Muscle of leg (tissue), 11 donors: ENCODE results near the gene FGF14. TPM values are rescaled to one million over a fixed set of nuclear protein-coding genes. Genes with fewer than 3 reads are reported as not detected.

Experiments used
- DNase-seq: peaks from one replicate; pipeline ENCODE4 v3.0.0; 2013
- H3K27ac ChIP-seq: one replicate; pipeline ENCODE4 v1.5.1; 2013; ENCODE audit warnings: mild to moderate bottlenecking, low read length, control low read depth
- H3K27me3 ChIP-seq: one replicate; pipeline ENCODE4 v1.6.1; 2013; ENCODE audit warnings: low read length; ENCODE audit not compliant: control insufficient read depth, insufficient read depth
- H3K36me3 ChIP-seq: one replicate; pipeline ENCODE4 v1.6.1; 2013; ENCODE audit warnings: low read length; ENCODE audit not compliant: control insufficient read depth, insufficient read depth
- H3K4me1 ChIP-seq: one replicate; pipeline ENCODE4 v1.6.1; 2013; ENCODE audit warnings: low read length; ENCODE audit not compliant: control insufficient read depth, insufficient read depth
- H3K4me3 ChIP-seq: one replicate; pipeline ENCODE4 v1.5.1; 2013; ENCODE audit warnings: low read length, control low read depth
- H3K9me3 ChIP-seq: replicated peaks from 2 replicates; pipeline ENCODE4 v1.6.1; 2013; ENCODE audit warnings: low read depth, low read length; ENCODE audit not compliant: control insufficient read depth
- WGBS: methylation state at CpG from one replicate; pipeline ENCODE4 v1.1.5; 2013; ENCODE audit warnings: missing lambda C conversion rate; ENCODE audit not compliant: insufficient coverage; 5-methylcytosine and 5-hydroxymethylcytosine counted together
- polyA plus RNA-seq, 8 donors: library from polyadenylated mRNA; unstranded; fragments of 120-200 nt; gene quantifications; one replicate each; pipeline versions ENCODE4 v1.2.1 to v1.2.3, GENCODE V29; 2013; ENCODE audit warnings: inconsistent platforms in 1 of 8, low replicate concordance in 1 of 8; ENCODE audit not compliant: insufficient read length in 8 of 8, insufficient read depth in 1 of 8
- total RNA-seq: library from RNA; stranded (reverse); fragments of 120-200 nt; gene quantifications from one replicate; pipeline ENCODE4 v1.2.4, GENCODE V29; 2013

FGF14 gene
- total and polyA plus RNA-seq, 9 donors, result 0.09 to 2.1 (median 0.83) TPM

DNA sequence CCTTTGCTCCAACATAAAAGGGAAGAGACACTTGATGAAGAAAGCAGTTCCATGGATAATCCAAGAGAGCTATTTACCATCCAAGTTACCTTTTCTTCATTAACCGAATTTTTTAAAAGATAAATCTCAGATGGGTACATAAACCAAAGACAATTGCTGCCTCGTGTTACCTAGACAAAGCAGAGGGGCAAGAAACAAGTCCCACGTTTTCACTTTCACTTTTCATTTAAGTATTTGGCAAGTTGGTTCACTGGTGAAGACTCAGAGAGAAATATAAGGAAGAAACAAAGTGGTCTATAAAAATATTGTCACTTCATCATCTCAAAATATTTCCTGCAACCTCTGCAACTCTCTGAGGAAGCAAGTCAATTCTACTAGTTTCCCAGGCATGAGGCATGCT lies 446.1 kb downstream of the FGF14 start:
- no peak overlapping the region for H3K27ac ChIP-seq
- no peaks in the 10 kb centered on the region for H3K27me3 ChIP-seq
- DNase-seq, result peak; percentile 24
- H3K9me3 ChIP-seq, result no peaks in the 10 kb centered on the region
- no CpG with 5 or more reads among the region's 3 CpGs for WGBS
- H3K36me3 ChIP-seq, result no peaks in the 10 kb centered on the region
- no peaks in the 10 kb centered on the region for H3K4me1 ChIP-seq
- H3K4me3 ChIP-seq, result no peak overlapping the region

DNA sequence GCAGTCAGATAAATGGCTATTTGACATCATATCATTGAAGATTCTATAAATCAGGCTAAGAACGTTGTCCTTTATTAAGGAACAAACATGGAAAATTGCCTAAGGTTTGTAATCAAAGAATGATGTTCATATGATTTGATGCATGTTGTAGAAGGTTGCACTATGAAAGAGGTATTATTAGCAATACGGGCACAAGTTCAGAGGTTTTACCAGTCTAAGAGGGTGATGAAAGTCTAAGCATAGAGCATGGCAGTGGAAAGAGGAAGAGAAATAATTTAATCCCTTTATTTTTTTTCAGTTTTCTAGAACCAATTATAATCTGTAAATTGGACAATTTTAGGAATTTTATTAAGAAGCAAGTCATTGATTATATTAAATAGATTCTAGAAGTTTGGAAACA lies 450.7 kb downstream of the FGF14 start:
- H3K36me3 ChIP-seq, result no peaks in the 10 kb centered on the region
- no peak for DNase-seq
- no peak overlapping the region for H3K27ac ChIP-seq
- 60% methylated on average over 1 of the region's 2 CpGs for WGBS
- H3K4me1 ChIP-seq, result no peaks in the 10 kb centered on the region
- H3K9me3 ChIP-seq, result no peaks in the 10 kb centered on the region
- no peak overlapping the region for H3K4me3 ChIP-seq
- H3K27me3 ChIP-seq, result no peaks in the 10 kb centered on the region

DNA sequence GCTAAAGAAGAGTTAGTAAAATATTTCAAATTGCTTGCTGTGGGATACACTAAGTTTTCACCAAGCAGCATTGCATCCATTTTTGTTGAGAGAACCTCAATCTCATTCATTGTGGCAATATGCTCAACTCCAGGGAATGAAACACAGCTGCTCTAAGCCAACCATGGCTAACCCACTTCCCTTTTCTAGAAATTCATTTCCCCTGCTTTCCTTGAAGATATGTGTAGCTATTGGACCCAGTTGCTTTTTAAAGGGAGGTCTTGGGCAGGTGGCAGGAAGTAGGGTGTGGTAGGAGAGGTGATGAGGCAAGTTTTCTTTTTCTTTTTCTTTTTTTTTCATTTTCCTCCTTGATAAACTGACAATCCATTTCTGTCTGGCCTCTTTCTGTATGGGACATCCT lies 452.2 kb downstream of the FGF14 start:
- no peaks in the 10 kb centered on the region for H3K9me3 ChIP-seq
- H3K4me3 ChIP-seq, result no peak overlapping the region
- H3K27ac ChIP-seq, result no peak overlapping the region
- no peak for DNase-seq
- H3K36me3 ChIP-seq, result no peaks in the 10 kb centered on the region
- no peaks in the 10 kb centered on the region for H3K4me1 ChIP-seq
- H3K27me3 ChIP-seq, result no peaks in the 10 kb centered on the region

DNA sequence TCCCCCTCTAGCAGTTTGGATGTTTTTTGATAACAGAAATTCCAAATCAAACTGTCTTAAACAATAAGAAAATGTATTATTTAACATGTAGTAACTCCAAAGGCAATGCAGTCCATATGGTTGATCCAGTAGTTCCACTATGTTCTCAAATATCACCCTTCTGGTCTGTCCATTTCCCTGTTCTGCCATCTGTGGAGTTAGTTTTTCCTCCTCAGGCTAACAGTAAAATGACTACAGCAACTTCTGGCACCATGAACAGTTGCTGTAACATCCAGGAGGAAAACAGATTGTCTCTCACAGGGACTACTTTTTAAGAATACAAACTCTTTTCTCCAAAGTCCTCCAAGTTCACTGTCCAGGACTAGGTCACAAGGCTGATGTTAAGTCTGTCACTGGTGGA lies 455.4 kb downstream of the FGF14 start:
- Histone ChIP-seq H3K9me3 (no peaks in the 10 kb centered on the region), H3K4me3 (no peak overlapping the region), H3K27ac (no peak overlapping the region), H3K27me3 (no peaks in the 10 kb centered on the region), H3K4me1 (no peaks in the 10 kb centered on the region), H3K36me3 (no peaks in the 10 kb centered on the region)
- peak; percentile 75 for DNase-seq

DNA sequence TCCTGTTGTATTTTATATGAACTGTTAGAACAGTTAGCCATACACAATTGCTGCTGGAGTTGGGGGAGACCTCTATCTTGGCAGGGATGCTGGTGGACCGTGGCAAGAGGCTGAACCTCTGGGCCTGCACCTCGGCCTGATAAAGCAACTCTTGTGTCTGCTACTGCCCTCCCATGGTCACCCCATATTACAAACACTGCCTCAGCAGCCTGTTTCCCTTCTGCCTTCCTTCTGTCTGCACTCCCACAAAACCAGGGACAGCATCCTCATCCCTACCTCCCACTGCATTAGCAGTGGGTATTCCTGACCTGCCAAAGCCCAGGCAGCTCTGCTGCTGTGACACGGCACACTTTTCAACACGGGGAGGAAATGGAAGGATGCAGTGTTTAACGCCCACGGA lies 456.4 kb downstream of the FGF14 start:
- DNase-seq, result no peak
- Histone ChIP-seq H3K36me3 (no peaks in the 10 kb centered on the region), H3K9me3 (no peaks in the 10 kb centered on the region), H3K27ac (no peak overlapping the region), H3K27me3 (no peaks in the 10 kb centered on the region), H3K4me1 (no peaks in the 10 kb centered on the region), H3K4me3 (no peak overlapping the region)
- WGBS, result 100% methylated on average over 1 of the region's 6 CpGs

DNA sequence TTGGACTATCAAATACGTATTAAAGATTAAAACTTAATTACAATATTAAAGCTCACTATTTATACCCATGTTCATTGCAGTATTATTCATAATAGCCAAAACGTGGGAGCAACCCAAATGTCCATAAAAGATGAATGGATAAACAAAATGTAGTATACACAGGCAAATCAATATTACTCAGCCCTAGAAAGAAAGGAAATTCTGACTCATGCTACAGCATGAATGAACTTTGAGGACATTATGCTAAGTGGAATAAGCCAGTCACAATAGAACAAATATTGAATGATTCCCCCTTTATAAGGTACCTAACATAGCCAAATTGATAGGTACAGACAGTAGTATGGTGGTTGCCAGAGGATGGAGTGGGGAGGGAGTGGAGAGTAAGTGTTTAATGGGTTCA lies 457.3 kb downstream of the FGF14 start:
- Histone ChIP-seq H3K27me3 (no peaks in the 10 kb centered on the region), H3K4me1 (no peaks in the 10 kb centered on the region), H3K4me3 (no peak overlapping the region), H3K27ac (no peak overlapping the region), H3K36me3 (no peaks in the 10 kb centered on the region), H3K9me3 (no peaks in the 10 kb centered on the region)
- DNase-seq, result no peak
- WGBS, result no CpG with 5 or more reads among the region's 2 CpGs

DNA sequence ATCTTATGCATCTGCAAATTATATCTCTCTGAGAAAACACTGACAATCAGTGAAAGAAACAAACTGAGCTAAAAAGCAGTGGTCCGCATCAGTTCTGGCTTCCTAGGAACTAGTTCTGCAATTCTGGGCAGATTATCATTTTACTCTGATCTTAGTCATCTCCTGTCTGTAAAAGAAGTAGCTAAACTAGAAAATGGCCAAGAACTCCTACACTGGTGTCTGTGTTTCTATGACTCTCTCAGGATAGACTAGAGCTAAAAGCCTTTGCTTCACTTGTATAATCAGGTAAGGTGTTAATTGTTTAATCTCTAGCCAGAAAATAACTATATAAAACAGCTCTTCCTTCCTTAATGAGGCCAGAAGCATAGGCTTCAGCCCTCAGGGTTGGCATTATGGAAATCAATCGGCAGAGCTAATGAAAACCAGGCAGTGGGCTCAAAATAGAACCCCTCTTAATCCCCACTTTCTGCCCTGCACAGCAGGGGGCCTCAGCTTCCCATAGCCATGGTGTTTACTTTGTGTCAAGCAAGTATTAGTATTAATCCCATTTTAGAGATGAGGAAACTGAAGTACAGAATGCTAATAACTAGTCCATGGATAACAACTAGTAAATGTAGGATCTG lies 459.2 kb downstream of the FGF14 start:
- H3K9me3 ChIP-seq, result no peaks in the 10 kb centered on the region
- H3K4me1 ChIP-seq, result no peaks in the 10 kb centered on the region
- no peak overlapping the region for H3K27ac ChIP-seq
- no peak overlapping the region for H3K4me3 ChIP-seq
- H3K36me3 ChIP-seq, result no peaks in the 10 kb centered on the region
- DNase-seq, result peak; percentile 30
- WGBS, result 50% methylated on average over 1 of the region's 2 CpGs
- no peaks in the 10 kb centered on the region for H3K27me3 ChIP-seq

DNA sequence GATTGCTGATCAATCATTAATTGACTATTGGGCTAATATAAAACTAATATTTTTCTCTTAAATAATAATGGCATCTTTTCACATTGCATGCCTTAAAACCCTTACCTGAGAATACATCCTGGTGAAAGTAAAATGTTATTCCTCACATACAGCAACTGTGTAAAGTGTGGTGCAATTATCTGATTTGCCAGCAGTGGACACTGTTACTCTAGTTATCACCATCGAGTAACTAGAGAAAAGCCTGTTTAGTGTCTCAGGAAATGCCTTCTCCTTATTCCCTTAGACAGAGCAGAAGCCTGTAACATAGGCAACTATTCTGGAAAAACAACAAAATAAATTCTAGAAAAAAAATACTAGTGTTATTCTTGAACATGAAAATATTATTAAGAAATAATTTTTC lies 459.8 kb downstream of the FGF14 start:
- Histone ChIP-seq H3K4me3 (no peak overlapping the region), H3K27me3 (no peaks in the 10 kb centered on the region), H3K4me1 (no peaks in the 10 kb centered on the region), H3K27ac (no peak overlapping the region), H3K9me3 (no peaks in the 10 kb centered on the region), H3K36me3 (no peaks in the 10 kb centered on the region)
- peak; percentile 68 for DNase-seq
- WGBS, result no CpG with 5 or more reads among the region's 1 CpG

DNA sequence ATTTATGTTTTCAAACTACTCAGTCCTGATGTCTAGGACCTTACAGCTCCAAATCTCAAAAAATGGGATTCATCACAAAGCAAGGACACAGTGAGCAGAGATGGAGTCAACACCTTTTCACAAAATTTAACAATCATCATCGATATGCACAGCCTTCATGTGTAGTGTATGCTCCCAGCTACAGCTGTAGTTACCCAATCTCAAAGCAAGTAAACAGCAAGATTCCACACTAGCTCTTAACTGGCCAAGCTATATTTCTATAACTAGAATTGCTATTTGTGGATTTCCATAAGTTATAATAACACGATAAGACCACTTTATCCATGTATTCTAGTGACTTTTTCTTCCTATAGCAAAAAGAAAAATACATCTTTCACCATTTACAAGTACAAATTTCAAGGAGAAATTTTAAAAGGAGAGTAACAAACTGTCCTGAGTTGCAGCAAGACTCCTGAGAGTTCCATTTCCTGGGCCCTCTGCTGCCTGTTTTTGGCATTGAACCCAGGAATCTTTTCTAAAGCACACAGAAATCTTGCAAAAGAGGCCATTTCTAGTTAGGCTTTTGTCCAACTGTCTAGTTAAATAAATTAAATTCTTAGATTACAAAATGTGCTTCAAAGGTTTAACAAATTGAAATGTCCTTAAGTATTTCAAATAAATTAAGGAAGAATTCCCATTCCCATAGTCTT lies 460.6 kb downstream of the FGF14 start:
- Histone ChIP-seq H3K36me3 (no peaks in the 10 kb centered on the region), H3K4me3 (no peak overlapping the region), H3K27ac (no peak overlapping the region), H3K4me1 (no peaks in the 10 kb centered on the region), H3K27me3 (no peaks in the 10 kb centered on the region), H3K9me3 (no peaks in the 10 kb centered on the region)
- no CpG with 5 or more reads among the region's 2 CpGs for whole genome bisulfite sequencing
- no peak for DNase-seq

DNA sequence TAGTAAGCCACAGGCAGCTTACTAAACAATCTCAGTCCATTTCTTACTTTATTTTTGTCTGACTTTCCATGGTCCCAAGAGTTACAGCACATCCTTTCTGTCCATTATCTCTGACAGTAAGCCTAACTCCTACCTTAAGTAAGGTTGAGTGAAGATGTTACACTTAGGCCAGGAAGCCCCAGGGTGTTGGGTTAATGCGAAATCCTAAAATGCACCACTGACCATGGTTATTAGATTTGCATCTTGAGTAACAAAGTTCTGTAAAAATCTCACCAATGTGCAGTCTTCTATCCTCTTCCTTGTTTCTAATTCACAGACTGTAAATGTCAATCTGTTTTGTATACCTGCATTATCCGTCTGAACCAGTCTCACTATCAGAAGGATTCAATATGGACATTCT lies 462.5 kb downstream of the FGF14 start:
- no peak for DNase-seq
- Histone ChIP-seq H3K9me3 (no peaks in the 10 kb centered on the region), H3K27me3 (no peaks in the 10 kb centered on the region), H3K36me3 (no peaks in the 10 kb centered on the region), H3K4me1 (no peaks in the 10 kb centered on the region), H3K27ac (no peak overlapping the region), H3K4me3 (no peak overlapping the region)
- whole genome bisulfite sequencing, result no CpG with 5 or more reads among the region's 2 CpGs

DNA sequence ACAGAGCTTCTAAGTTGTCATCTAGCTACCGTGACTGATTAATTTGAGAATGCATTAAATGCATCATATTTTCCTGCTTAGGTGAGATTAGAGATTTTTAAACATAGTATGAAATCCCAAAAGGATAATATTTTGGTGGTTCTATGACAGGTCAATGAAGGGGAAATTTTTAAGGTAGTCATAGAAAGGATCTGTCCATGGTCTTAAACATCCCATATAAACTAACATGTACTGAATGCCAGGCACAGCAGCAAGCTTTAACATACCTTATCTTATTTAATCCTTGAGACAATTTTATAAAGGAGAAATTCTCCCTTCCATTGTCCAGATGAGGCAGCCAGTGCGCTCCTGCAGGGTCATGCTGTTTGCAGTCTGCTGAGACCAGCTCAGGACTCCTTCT lies 466.0 kb downstream of the FGF14 start:
- Histone ChIP-seq H3K4me3 (no peak overlapping the region), H3K4me1 (no peaks in the 10 kb centered on the region), H3K27me3 (no peaks in the 10 kb centered on the region), H3K36me3 (no peaks in the 10 kb centered on the region), H3K9me3 (no peaks in the 10 kb centered on the region), H3K27ac (no peak overlapping the region)
- DNase-seq, result no peak
- 100% methylated on average over 1 of the region's 2 CpGs for WGBS
